NB4 (cell line): Measurements from ENCODE around the gene SLC35D1.

ENCODE experiments used
- DNase-seq: peaks from one replicate; pipeline ENCODE4 v3.0.0; 2010; ENCODE audit warnings: low read depth
- H3K4me3 ChIP-seq: one replicate; pipeline ENCODE4 v1.5.1; 2011; ENCODE audit warnings: mild to moderate bottlenecking, low read depth, low read length, moderate library complexity
- CTCF ChIP-seq: IDR thresholded peaks from one replicate; pipeline ENCODE4 v1.5.1; 2012; ENCODE audit warnings: low read depth, low read length
- MAX ChIP-seq: IDR thresholded peaks from 2 replicates; pipeline ENCODE4 v1.6.1; 2011; ENCODE audit warnings: low read depth, low read length
- MYC ChIP-seq: IDR thresholded peaks from 2 replicates; pipeline ENCODE4 v1.6.1; 2011; ENCODE audit warnings: low read depth, low read length
- POLR2A ChIP-seq: IDR thresholded peaks from 2 replicates; pipeline ENCODE4 v1.6.1; 2011; ENCODE audit warnings: mild to moderate bottlenecking; ENCODE audit not compliant: insufficient read length; ENCODE audit errors: extremely low read depth

The SLC35D1 gene

GRCh38 chr1:66957938-66958337 lies 96.0 kb downstream of the SLC35D1 start:
- no peak for DNase-seq
- no peak overlapping the region for H3K4me3 ChIP-seq
- TF ChIP-seq CTCF = no peak
- TF ChIP-seq POLR2A = no peak
- TF ChIP-seq MYC = no peak
- no peak for TF ChIP-seq MAX

GRCh38 chr1:66954208-66954607 lies 99.7 kb downstream of the SLC35D1 start:
- no peak overlapping the region for H3K4me3 ChIP-seq
- TF ChIP-seq MAX = no peak
- no peak for TF ChIP-seq MYC
- no peak for TF ChIP-seq CTCF
- no peak for TF ChIP-seq POLR2A
- DNase-seq = no peak

- H3K4me3 ChIP-seq = no peak overlapping the region
- no peak for DNase-seq
- no peak for TF ChIP-seq MAX
- TF ChIP-seq POLR2A = no peak
- no peak for TF ChIP-seq MYC
- no peak for TF ChIP-seq CTCF
Observed at GRCh38 chr1:66951513-66951912, 102.4 kb downstream of the SLC35D1 start.
